ENCODE data around the gene NBDY.
"Not testable (repeated sequence)": the region's sequence is repeated elsewhere in the genome, so short reads cannot be mapped to it uniquely, and the experiment has no call there.

NBDY gene

GRCh38 chrX:56803850-56804681 is 75.0 kb downstream of the NBDY start:
- DNase-seq = no peak

DNA sequence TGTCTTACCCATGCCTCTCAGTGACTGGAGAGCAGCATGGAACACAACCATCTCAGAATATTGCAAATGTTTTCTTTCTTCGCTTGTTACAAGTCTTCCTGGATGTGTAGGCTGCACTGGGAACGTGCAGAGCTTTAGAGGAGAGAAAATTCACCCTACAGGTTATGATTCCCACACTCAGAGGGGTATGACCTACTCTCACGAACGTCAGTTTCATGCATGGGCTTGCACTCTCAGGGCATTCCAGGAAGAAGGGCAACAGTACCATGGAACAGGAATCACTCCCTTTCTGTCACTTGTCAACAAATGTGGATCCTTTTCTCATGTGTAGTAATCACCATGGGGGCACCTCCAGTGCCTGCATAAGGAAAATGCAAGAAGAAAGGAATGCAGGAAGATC is 75.8 kb downstream of the NBDY start:
- DNase-seq = no peak

DNA sequence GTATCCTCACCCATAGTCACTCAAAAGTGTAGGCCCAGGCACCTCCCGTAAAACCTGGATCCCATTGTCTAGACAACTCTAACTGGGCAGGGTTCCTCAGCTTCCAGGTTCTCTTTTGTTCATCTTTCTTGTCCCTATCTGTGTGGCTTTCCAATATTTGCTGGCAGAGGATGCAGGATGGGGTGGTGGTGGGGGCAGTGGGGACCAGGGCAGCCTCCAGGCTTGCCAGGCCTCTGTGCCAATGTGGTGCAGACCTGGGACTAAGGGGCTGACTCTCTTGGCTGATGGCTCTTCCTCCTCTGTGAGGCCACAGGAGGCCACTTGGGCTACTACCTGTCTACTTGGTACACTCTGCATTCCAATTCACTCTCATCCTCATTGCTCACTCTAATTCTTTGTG is 76.4 kb downstream of the NBDY start:
- DNase-seq = no peak

DNA sequence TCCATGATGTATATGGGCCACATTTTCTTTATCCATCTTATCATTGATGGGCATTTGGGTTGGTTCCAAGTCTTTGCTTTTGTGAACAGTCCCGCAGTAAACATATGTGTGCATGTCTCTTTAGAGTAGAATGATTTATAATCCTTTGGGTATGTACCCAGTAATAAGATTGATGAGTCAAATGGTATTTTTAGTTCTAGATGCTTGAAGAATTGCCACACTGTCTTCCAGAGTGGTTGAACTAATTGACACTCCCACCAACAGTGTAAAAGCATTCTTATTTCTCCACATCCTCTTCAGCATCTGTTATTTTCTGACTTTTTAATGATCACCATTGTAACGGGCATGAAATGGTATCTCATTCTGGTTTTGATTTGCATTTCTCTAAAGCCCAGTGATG is 77.1 kb downstream of the NBDY start:
- not testable (repeated sequence) for DNase-seq

DNA sequence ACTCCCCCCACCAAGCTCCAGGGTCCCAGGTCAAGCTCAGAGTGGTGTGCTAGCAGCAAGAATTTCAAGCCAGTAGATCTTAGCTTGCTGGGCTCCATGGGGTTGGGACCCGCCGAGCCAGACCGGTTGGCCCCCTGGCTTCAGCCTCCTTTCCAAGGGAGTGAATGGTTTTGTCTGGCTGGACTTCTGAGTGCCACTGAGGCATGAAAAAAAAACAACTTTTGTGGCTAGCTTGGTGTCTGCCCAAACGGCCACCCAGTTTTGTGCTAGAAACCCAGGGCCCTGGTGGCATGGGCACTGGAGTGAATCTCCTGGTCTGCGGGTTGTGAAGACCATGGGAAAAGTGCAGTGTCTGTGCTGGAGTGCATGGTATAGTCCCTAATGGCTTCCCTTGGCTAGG is 82.6 kb downstream of the NBDY start:
- DNase-seq = no peak

DNA sequence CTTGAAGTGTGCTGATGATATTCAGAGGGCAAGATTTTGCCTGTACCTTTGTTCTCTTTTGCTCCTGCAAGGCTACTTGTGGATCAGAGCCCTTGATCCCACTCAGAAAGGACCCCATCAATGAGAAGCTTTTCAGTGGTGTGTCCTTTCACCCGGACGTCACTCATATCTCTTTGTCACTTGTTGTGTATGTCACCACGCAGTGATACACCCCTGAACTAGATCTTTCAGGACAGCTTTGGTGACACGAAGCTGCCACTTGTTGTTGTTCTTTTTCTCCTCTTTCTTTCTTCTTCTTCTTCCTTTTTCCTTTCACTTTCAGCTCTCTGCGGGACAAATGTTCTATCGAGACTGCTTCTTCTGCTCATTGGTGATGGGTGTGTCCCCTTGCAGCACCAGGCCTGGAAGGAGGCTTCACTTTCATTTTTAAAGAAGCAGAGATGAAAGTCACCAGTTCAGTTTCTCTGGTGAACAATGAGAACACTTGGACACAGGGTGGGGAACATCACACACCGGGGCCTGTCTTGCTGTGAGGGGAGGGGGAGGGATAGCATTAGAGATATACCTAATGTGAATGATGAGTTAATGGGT is 83.6 kb downstream of the NBDY start:
- DNase-seq = no peak

DNA sequence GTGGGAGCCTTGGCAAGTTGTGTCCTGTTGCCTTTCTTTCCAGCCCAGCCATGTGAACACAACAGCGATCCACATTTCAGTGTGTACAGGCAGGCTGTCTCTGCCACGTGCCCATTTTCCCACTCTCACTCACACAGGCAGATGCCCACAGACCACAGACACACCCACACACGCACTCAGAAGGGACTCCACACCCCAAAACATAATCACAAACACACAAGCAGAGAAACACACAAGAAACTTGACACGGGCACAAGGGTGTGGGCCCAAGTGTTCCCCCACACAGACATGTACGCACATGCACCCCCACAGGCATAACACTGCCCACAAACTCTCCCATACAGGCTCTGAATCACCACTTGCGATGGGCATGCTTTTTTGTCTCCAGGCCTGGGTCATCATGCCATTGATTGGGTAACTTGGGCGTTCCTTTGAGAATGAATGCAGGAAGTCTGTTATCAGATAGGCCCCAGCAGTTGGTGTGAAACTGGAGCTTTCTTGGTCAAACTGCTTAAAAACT is 84.3 kb downstream of the NBDY start:
- peak; percentile 60 for DNase-seq

DNA sequence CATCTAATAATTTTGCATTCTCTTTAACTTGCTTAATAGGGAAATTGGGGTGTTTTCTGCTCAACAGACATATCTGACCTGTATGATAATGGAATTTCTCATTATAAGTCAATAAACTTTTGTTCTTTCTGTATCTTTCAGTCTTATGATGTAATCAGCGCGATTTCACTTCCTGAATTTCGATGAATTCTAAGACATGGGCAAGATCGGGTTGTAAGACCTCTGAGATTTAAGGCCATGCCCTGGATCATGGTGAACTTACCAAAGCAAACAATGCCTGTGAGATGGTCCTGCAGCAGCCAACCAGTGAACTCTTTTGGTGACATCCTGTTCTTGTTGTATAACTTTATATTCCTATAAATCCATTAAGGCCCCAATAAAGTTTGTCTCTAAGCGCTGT is 88.1 kb downstream of the NBDY start:
- DNase-seq = no peak

DNA sequence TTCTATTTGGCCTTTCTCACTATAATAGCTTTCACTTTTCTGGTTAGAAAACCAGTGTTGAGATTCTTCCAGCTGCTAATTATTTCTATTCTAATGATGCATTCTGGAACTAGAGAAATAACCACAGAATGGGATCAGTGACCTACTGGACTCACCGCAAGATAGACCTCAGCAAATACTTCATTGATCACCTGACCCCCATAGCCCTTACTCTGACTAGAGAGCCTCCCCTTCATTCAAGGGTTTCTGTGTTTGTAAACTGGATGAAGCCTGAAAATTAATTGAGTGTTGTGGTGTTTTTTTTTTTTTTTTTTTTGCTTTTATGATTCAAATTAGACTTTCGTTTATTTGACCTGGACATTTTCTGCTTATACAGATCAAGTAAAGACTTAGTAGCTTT is 97.0 kb downstream of the NBDY start:
- no peak for DNase-seq

- no peak for DNase-seq
Observed at GRCh38 chrX:56833626-56834025, 104.6 kb downstream of the NBDY start.

GRCh38 chrX:56853436-56853835 is 124.4 kb downstream of the NBDY start:
- DNase-seq = no peak

DNA sequence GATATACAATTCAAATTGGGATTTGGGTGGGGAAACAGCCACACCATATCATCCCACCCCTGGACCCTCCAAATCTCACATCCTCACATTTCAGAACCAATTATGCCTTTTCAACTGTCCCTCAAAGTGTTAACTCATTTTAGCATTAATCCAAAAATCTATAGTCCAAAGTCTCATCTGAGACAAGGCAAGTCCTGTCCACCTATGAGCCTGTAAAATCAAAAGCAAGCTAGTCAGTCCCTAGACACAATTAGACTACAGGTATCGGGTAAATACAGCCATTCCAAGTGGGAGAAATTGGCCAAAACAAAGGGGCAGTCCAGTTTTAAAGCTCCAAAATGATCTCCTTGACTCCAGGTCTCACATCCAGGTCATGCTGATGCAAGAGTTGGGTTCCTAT is 128.0 kb downstream of the NBDY start:
- no peak for DNase-seq

- no peak for DNase-seq
Observed at GRCh38 chrX:56860888-56861287, 131.8 kb downstream of the NBDY start.
